RCC 7860 (cell line): ENCODE results near the gene SH3RF3.

Source experiments
- DNase-seq: peaks from one replicate; pipeline ENCODE4 v3.0.0-alpha.2; 2015; ENCODE audit warnings: low spot score
- FAIRE-seq: peaks from 2 replicates; lab custom pipeline; 2012; peaks lifted over from hg19 to GRCh38; lab: Jason Lieb, UNC

SH3RF3 gene

DNA sequence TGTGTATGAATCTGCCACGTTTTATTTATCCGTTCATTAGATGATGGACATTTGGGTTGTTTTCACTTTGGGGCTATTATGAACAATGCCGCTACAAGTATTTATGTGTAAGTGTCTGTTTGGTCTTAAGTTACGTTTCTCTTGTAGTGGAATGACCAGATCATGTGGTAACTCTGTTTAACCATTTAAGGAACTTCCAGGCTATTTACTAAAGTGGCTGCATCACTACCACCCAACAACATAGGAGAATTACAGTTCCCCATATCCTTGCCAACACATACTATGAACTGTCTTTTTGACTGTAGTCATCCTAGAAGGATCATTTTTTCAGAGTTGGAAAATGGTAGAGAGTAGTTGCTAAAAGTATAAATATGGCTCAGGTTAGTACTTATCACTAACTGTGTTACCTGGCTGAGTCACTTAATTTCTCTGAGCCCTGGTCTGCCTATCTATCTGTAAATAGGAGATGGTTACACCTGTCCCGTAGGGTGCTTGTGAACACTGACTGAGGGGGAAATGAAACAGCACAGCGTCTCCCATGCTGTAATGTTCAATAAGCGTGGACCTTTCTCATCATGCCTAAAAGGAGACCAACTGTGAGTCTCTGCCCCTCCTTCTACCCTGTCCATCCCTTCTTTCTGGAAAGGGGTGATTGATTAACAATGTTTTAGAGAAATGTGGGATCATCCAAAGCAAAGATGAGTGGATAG is 103.1 kb downstream of the SH3RF3 start:
- DNase-seq (no peak), FAIRE-seq (no peak)

DNA sequence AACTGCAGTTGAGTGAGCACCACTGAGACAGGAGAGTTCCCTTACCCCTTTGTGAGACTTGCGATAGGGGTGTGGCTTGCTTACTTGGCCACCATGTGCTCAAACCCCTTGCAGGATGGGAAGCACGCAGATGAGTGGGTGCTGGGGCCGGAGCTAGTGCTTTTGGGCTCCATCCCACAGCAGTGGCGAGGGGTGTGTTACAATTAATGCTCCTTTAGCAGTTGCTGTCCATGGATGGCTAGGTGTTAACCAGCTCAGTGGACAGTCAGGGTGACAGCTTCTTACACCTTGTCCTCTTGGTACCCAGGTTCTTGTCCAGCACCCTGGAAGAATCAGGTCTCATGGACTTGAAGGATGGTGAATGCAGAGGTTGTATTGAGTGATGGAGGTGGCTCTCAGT is 103.9 kb downstream of the SH3RF3 start:
- no peak for FAIRE-seq
- DNase-seq = no peak

- FAIRE-seq (no peak), DNase-seq (no peak)
Measured at GRCh38 chr2:109233643-109234042, 104.6 kb downstream of the SH3RF3 start.

DNA sequence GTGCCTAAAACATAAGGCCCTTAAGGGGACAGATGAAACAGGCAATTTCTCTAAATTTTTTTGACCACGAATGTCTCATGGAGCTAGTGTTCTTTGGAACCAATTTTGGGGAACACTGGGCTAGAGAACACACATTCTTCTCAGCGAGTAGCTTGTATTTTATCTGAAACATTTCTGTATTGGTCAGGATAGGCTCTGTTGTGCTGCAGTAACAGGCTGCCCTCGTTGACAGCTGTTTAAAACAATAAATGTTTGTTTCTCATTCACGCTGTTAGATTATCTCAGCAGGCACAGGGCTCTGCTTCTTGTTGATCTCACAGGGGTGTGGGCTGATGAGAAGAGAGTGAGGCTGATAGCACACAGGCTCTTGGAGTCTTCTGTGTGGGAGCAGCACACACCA is 105.3 kb downstream of the SH3RF3 start:
- FAIRE-seq (no peak), DNase-seq (no peak)

DNA sequence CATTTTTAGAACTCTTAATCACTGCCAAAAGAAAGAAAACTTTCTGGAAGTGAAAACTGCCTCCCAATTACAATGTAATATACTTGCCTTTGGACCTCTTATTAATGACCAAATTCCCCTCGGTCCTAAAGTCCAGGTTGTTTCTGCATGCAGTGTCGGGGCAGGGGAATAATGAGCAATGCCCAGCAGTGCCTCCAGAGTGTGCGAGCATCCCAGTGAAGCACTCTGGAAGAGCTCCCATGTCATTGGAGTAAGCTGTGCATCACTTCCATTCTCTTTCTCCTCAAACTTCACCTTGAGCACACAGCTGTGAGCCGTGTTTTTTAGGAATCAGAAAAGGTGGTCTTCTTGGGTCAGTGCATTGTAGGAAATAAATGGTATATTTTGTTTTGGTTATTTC is 107.1 kb downstream of the SH3RF3 start:
- DNase-seq (no peak), FAIRE-seq (no peak)

- DNase-seq = no peak
- no peak for FAIRE-seq
Measured at GRCh38 chr2:109237792-109238191, 108.8 kb downstream of the SH3RF3 start.

DNA sequence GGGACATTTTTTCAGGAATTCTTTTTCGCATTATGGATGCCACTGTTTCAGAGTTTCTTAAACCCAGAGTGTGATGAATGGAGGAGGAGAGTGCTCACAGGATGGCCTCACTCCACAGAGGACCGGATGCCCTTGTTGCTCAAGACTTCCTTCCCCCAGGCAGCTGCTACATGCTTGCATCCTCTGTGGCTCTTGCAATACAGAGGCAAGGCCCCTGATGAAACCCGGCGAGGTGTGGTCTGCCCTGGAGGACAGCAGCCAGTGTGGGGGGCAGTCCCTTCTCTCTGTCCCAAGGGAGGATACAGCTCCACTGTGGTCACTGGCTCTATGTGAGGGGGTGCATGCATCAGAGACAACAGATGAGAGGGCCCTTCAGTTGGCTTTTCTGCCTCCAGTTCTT is 109.6 kb downstream of the SH3RF3 start:
- DNase-seq (no peak), FAIRE-seq (no peak)

- DNase-seq (peak; percentile 38), FAIRE-seq (no peak)
Measured at GRCh38 chr2:109239720-109240119, 110.7 kb downstream of the SH3RF3 start.

GRCh38 chr2:109242210-109242653 is 113.2 kb downstream of the SH3RF3 start:
- FAIRE-seq = no peak
- no peak for DNase-seq

- FAIRE-seq (no peak), DNase-seq (peak; percentile 16)
Measured at GRCh38 chr2:109242654-109243331, 113.8 kb downstream of the SH3RF3 start.

GRCh38 chr2:109243526-109244303 is 114.7 kb downstream of the SH3RF3 start:
- FAIRE-seq (no peak), DNase-seq (no peak)

GRCh38 chr2:109244304-109244582 is 115.2 kb downstream of the SH3RF3 start:
- no peak for DNase-seq
- FAIRE-seq = no peak

- DNase-seq = no peak
- FAIRE-seq = no peak
Measured at GRCh38 chr2:109244750-109245382, 115.9 kb downstream of the SH3RF3 start.

DNA sequence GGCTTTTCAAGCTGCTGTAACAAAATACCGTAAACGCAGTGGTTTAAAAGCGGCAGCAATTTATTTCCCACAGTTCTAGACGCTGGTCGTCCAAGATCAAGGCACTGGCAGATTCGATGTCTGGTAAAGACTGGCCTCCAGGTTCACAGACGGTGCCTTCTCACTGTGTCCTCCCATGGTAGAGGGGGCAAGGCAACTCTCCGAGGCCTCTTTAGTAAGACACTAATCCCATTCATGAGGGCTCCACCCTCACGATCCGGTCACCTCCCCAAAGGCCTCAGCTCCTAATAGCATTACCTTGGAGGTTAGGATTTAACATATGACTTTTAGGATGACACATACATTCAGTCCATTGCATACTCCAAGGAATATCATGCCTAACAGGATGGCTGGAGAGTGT is 117.2 kb downstream of the SH3RF3 start:
- DNase-seq = no peak
- FAIRE-seq = no peak

GRCh38 chr2:109246616-109247015 is 117.6 kb downstream of the SH3RF3 start:
- FAIRE-seq (no peak), DNase-seq (no peak)

GRCh38 chr2:109247340-109247739 is 118.3 kb downstream of the SH3RF3 start:
- no peak for FAIRE-seq
- no peak for DNase-seq

DNA sequence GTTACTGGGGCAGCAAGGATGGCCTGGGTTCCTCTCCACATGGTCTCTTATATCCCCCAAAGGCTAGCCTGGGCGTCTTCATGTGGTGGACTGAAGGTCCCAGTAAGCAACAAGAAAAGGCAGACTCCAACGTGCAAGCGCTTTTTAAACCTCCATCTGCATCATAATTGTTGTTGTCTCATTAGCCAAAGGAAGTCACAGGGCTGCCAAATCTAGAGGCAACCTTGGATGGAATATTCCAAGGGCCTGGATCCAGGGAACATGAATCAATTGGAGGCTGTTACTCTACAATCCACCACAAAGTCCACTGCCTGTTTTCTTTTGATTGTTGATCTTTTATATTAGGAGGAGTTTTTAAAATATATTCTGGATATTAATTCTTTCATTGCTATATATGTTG is 118.8 kb downstream of the SH3RF3 start:
- DNase-seq = no peak
- FAIRE-seq = no peak

GRCh38 chr2:109248590-109248989 is 119.6 kb downstream of the SH3RF3 start:
- no peak for FAIRE-seq

DNA sequence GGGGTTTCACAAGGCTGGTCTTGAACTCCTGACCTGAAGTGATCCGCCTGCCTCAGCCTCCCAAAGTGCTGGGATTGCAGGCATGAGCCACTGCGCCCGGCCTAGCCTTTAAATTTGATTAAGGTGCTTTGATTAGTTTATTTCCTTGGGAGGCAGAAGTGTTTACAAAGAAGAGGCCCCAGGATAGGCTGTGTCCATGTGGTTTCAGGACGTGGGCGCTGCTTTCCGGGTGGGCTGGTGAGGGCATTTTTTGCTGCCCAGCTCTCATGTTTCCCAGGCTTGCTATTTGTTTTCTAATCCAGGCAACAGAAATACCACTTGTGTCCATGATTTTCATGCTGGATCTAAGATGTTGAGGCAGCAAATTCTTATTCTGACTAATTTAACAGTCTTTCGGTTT is 124.2 kb downstream of the SH3RF3 start:
- DNase-seq = no peak
- no peak for FAIRE-seq

More at GRCh38 chr2:109248590-109248989, 119.6 kb downstream of the SH3RF3 start:
- no peak for DNase-seq

DNA sequence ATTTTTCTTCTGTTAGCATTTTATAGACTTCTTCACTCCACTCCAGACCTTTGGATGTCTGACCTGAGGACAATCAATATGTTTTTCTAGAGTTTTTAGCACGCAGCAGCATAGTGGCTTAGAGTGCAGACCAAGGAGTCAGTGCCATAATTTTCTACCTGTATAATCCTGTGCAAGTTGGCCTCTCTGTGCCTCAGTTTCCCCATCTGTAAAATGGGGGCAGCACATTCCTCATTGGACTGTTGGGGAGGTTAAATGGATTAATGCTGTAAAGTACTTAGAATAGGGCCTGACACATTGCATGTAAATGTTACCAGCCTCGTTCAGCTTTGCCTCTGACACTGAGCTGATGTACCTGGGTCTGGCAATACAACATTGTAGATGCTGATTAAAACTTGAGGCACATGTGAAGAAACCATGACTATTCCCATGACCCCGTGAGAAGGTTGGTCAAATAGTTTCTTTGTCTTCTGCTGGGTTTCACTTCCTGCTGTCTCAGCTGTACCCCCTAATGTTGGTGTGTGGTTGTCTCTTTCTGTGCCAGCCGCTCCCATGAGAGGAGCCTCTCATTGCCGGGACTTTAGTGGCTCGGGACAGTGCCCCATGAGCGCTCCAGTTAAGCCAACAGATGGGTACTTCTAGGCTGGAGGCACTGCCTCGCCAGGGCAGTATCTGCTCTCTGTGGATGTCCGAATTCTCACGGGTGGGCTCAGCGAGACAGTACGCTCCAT is 125.3 kb downstream of the SH3RF3 start:
- no peak for FAIRE-seq
- DNase-seq = no peak

DNA sequence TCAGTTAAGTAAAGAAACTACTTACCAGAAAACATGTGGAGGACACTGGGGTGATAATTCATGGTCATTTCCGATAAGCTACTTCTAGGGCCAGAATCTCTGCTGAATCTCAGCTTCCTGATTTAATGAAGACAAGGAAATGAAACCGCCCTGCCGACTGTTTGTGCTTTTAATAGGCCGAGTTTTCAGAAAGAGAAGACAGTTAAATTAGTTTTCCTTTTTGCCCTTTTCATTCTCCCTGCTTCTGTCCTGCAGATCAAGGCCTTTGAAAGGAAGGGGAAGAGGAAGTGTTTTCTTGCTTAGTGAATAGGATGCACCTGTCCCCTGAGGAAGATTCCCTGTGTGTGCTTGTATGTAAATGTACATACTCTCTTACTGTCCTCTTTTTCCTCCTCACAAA is 126.6 kb downstream of the SH3RF3 start:
- FAIRE-seq = no peak
- DNase-seq = no peak
